DND-41 (cell line): ENCODE data around the gene TMEM8B.

Source experiments
- ATAC-seq: fragments of 200-7000 bp; cut with Tn5 transposase; 3 replicates; pipeline ENCODE4 v1.9.1; 2021; ENCODE audit warnings: low read depth; ENCODE audit not compliant: insufficient read depth
- DNase-seq: peaks from one replicate; pipeline ENCODE4 v3.0.0-alpha.2; 2020
- H2AFZ ChIP-seq: 2 replicates; pipeline ENCODE4 v1.6.0; 2012; ENCODE audit warnings: low read depth, low read length
- H3K27ac ChIP-seq: 2 replicates; pipeline ENCODE4 v1.5.1; 2012; ENCODE audit warnings: low read length, inconsistent platforms
- H3K27me3 ChIP-seq: fragments of 200-600 bp; sonication (generic); 2 replicates; pipeline ENCODE4 v1.6.0; 2012; ENCODE audit warnings: low read length, mild to moderate bottlenecking, inconsistent platforms; ENCODE audit not compliant: insufficient read depth, poor library complexity
- H3K36me3 ChIP-seq: 2 replicates; pipeline ENCODE4 v1.5.1; 2012; ENCODE audit warnings: low read length, inconsistent platforms; ENCODE audit not compliant: insufficient read depth
- H3K4me1 ChIP-seq: 2 replicates; pipeline ENCODE4 v1.5.1; 2012; ENCODE audit warnings: mild to moderate bottlenecking, low read length; ENCODE audit not compliant: insufficient read depth
- H3K4me2 ChIP-seq: 2 replicates; pipeline ENCODE4 v1.6.0; 2012; ENCODE audit warnings: mild to moderate bottlenecking, moderate library complexity, low read length, inconsistent platforms; ENCODE audit not compliant: insufficient read depth
- H3K4me3 ChIP-seq, 2 experiments: fragments of 200-600 bp in 1 of 2; shearing (Covaris generic) in 1 of 2; 2 replicates each; pipeline ENCODE4 v1.5.1; 2012 to 2016; ENCODE audit warnings: inconsistent platforms in 2 of 2, low read length in 2 of 2, mild to moderate bottlenecking in 2 of 2, low read depth in 1 of 2, moderate library complexity in 1 of 2
- H3K79me2 ChIP-seq: 2 replicates; pipeline ENCODE4 v1.6.0; 2012; ENCODE audit warnings: low read length, inconsistent platforms; ENCODE audit not compliant: insufficient read depth
- H3K9ac ChIP-seq: 2 replicates; pipeline ENCODE4 v1.6.0; 2012; ENCODE audit warnings: low read depth, mild to moderate bottlenecking, inconsistent platforms, low read length, moderate library complexity
- H3K9me3 ChIP-seq: 2 replicates; pipeline ENCODE4 v1.5.1; 2012; ENCODE audit warnings: low read length, moderate library complexity, mild to moderate bottlenecking, inconsistent platforms; ENCODE audit not compliant: insufficient read depth, severe bottlenecking
- H4K20me1 ChIP-seq: 2 replicates; pipeline ENCODE4 v1.6.0; 2012; ENCODE audit warnings: low read length; ENCODE audit not compliant: insufficient read depth
- EZH2 ChIP-seq: IDR thresholded peaks from 3 replicates; pipeline ENCODE4 v1.6.1; 2012; ENCODE audit warnings: borderline replicate concordance, low read depth, mild to moderate bottlenecking, moderate library complexity, low read length, inconsistent platforms; ENCODE audit not compliant: severe bottlenecking
- TF ChIP-seq, protein P1 (sequence below): IDR thresholded peaks from 2 replicates; pipeline ENCODE4 v1.5.1; 2012; ENCODE audit warnings: borderline replicate concordance, low read length, moderate library complexity, mild to moderate bottlenecking; ENCODE audit not compliant: poor library complexity, severe bottlenecking; ENCODE audit errors: extremely low read depth

The TMEM8B gene

DNA sequence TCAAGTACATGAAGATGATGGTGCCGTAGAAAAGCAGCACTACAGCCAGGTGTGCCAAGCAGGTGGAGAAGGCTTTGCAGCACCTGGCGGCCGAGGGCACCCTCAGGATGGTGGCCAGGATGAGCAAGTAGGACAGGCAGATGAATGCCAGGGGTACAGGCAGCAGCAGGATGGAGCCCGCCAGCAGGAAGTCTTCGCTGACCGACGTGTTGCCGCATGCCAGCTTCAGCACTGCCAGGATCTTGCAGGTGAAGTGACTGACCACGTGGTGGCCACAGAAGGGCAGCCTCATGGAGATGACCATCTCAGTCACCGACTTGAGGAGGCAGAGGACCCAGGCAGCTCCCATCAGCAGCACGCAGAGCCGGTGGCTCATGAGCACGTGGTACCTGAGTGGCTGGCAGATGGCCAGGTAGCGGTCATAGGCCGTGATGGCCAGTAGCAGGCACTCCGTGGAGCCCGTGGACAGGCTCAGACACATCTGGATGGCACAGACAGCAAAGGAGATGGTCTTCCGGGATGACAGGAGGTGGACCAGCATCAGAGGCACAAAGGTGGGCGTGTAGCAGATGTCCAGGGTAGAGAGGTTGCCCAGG is 40.7 kb downstream of the TMEM8B start:
- Histone ChIP-seq H3K9ac (no peak overlapping the region), H3K4me2 (no peak overlapping the region), H2AFZ (no peak overlapping the region), H3K36me3 (no peaks in the 10 kb centered on the region), H3K9me3 (no peaks in the 10 kb centered on the region), H3K27ac (no peak overlapping the region), H3K27me3 (no peaks in the 10 kb centered on the region), H3K79me2 (no peaks in the 10 kb centered on the region), H3K4me1 (no peaks in the 10 kb centered on the region), H3K4me3 (no peak overlapping the region), H4K20me1 (no peaks in the 10 kb centered on the region)
- ATAC-seq (no peak), DNase-seq (no peak)
- TF ChIP-seq EZH2 = no peak
- TF ChIP-seq, protein P1, sequence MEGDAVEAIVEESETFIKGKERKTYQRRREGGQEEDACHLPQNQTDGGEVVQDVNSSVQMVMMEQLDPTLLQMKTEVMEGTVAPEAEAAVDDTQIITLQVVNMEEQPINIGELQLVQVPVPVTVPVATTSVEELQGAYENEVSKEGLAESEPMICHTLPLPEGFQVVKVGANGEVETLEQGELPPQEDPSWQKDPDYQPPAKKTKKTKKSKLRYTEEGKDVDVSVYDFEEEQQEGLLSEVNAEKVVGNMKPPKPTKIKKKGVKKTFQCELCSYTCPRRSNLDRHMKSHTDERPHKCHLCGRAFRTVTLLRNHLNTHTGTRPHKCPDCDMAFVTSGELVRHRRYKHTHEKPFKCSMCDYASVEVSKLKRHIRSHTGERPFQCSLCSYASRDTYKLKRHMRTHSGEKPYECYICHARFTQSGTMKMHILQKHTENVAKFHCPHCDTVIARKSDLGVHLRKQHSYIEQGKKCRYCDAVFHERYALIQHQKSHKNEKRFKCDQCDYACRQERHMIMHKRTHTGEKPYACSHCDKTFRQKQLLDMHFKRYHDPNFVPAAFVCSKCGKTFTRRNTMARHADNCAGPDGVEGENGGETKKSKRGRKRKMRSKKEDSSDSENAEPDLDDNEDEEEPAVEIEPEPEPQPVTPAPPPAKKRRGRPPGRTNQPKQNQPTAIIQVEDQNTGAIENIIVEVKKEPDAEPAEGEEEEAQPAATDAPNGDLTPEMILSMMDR = no peak

DNA sequence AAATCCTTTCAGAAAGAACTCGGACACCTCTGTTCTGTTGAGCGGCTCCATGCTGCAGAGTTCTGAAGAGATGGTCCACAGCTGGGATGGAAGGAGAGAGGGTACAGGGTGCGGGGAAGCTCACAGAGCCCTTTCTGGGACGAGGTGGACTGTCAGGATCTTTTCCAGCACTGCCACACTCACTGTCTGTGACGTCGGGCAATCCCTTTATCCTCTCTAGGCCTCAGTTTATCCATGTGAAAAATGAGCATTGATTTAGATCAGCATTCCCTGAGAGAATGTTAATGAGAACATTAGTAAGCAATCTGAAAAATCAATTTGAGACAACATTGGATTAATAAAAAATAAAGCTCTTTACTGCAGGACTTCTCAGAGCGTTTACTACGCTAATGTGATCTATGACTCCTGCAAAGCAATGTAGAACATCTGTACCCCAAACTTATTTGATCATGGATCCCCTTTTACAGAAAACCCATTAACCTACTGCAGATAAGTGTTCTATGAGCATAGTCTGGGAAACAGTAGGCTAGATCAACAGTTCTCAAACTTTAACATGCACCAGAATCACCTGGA is 41.4 kb downstream of the TMEM8B start, which contains the start of gene OR13J1:
Gene OR13J1 (minus strand): TSS at position 51 of the 573 bp plus-strand sequence. CDS start 0 bp downstream, at position 51.
- no peak for TF ChIP-seq EZH2
- TF ChIP-seq, protein P1 = no peak
- no peak within 1 kb of the TSS for H3K27ac ChIP-seq
- no peak within 1 kb of the TSS for H3K9ac ChIP-seq
- ATAC-seq (no peak), DNase-seq (no peak)
- no peaks in the 10 kb centered on the region for H3K4me1 ChIP-seq
- no peaks in the 10 kb centered on the region for H3K36me3 ChIP-seq
- no peaks in the 10 kb centered on the region for H3K79me2 ChIP-seq
- no peaks in the 10 kb centered on the region for H3K27me3 ChIP-seq
- H3K4me2 ChIP-seq = no peak within 1 kb of the TSS
- no peak within 1 kb of the TSS for H2AFZ ChIP-seq
- H4K20me1 ChIP-seq = no peaks in the 10 kb centered on the region
- no peaks in the 10 kb centered on the region for H3K9me3 ChIP-seq
- H3K4me3 ChIP-seq = no peak within 1 kb of the TSS

DNA sequence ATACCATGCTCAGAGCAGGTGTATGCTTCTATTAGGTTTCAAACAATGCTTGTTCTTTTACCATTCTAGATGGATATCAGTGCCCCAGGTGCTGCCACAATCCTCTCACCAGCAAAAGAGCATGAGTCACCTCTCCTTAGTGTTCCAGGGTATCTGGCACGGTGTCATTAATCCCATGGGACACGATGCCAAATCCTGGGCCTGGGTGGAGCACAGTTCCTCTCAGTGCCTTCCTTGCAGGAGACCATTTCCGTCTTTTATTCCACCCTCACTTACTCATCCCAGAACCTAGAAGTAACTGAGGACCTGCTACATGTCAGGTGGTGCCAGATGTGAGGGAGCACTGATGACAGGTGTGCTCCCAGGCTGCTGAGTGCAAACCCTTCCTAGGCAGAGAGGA is 42.5 kb downstream of the TMEM8B start:
- Histone ChIP-seq H3K4me3 (no peak overlapping the region), H3K9me3 (no peaks in the 10 kb centered on the region), H3K36me3 (no peaks in the 10 kb centered on the region), H3K4me2 (no peak overlapping the region), H3K79me2 (no peaks in the 10 kb centered on the region), H2AFZ (no peak overlapping the region), H3K4me1 (no peaks in the 10 kb centered on the region), H4K20me1 (no peaks in the 10 kb centered on the region), H3K27ac (no peak overlapping the region), H3K9ac (no peak overlapping the region), H3K27me3 (no peaks in the 10 kb centered on the region)
- ATAC-seq = no peak
- no peak for DNase-seq
- TF ChIP-seq, protein P1 = no peak
- no peak for TF ChIP-seq EZH2
